ENCODE data around the gene KRT32. TPM values are rescaled to one million over a fixed set of nuclear protein-coding genes. Genes with fewer than 3 reads are reported as not detected.

The KRT32 gene
- total RNA-seq, 1 experiment from 2014 or later: not detected

DNA sequence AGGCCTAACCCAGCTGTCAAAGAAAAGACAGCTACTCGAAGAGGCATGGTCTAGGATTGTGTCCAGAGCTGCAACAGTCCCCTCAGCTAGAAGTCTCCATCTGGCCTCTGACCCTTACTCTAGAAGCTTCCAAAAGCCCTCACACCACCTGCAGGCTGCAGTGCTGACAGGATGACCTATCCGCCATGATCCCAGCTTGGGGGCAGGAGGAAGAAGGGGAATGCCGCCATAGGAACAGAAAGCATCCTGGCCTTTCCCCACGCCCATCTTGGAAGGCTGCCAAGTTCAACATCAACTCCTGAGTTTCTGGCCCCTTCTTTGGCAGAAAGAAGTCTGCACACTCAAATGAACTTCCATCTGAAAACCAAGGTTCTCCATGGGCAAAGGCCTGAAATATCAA is 25.6 kb upstream of the KRT32 start:
- peak; percentile 54 for DNase-seq (ENCODE audit: low spot score)

- no peak for DNase-seq (ENCODE audit: low spot score)
These were observed 25.2 kb upstream of the KRT32 start for GRCh38 chr17:41492351-41492750.

DNA sequence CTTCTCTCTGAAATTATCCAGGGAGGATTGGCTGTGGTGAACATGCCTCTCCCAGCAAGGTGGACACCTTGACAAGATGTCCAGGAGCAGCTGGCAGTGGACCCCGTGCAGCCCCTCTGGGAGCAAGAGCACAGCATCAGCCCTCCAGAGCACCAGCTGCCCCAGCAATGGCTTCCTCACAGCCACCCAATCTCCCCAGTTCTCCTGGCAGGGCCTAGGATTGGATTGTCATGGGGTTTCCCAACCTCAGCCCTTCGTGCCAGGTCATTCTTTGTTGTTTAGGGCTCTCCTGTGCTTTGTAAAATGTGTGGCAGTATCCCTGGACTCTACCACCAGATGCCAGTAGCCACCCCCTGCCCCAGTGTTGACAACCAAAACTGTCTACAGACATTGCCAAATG is 24.3 kb upstream of the KRT32 start:
- DNase-seq (ENCODE audit: low spot score): no peak

GRCh38 chr17:41490000-41490990 is 23.1 kb upstream of the KRT32 start:
- DNase-seq (ENCODE audit: low spot score): no peak

DNA sequence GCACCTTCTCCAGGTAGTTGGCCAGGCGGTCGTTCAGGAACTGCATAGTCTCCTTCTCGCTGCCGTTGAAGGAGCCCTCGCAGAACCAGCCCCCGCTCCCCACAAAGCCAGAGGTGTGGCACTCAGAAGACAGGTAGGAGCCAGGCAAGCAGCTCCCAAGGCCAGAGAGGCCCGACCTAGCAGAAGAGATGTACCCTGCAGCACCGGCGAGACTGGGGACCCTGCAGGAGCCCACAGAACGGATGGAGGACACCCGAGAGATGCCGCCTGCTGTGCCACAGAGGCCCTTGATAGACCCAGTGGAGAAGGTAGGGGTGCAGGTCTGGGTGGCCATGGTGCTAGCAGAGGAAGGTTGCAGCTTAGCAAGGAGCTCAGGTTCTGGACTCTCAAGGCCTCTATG is 22.3 kb upstream of the KRT32 start, which contains the start of gene KRT36:
Gene KRT36, minus strand, starts transcription at position 380 of the 400 bp plus-strand sequence. Its CDS starts 46 bp downstream, at position 334.
- no peak for DNase-seq (ENCODE audit: low spot score)

- DNase-seq (ENCODE audit: low spot score): peak; percentile 44
These were observed 19.8 kb upstream of the KRT32 start for GRCh38 chr17:41486809-41487530.

DNA sequence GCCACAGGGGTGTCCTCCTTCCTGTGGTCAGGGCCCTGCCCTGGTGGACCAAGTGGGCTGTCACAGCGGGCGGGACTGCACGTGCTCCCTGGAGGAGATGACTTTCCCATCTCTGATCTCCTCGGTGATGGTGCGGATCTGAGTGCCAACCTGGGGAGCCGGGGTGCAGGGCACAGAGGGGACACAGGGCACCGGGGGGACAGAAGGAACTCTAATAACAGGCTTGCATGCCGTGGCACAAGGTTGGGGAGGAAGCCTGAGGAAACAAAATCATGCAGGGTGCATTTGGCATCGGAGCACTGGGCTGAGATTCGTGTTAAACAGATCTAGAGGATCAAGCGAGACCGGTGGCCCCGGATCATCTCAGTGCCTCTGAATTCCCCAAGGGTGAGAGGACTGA is 19.1 kb upstream of the KRT32 start:
- no peak for DNase-seq (ENCODE audit: low spot score)

DNA sequence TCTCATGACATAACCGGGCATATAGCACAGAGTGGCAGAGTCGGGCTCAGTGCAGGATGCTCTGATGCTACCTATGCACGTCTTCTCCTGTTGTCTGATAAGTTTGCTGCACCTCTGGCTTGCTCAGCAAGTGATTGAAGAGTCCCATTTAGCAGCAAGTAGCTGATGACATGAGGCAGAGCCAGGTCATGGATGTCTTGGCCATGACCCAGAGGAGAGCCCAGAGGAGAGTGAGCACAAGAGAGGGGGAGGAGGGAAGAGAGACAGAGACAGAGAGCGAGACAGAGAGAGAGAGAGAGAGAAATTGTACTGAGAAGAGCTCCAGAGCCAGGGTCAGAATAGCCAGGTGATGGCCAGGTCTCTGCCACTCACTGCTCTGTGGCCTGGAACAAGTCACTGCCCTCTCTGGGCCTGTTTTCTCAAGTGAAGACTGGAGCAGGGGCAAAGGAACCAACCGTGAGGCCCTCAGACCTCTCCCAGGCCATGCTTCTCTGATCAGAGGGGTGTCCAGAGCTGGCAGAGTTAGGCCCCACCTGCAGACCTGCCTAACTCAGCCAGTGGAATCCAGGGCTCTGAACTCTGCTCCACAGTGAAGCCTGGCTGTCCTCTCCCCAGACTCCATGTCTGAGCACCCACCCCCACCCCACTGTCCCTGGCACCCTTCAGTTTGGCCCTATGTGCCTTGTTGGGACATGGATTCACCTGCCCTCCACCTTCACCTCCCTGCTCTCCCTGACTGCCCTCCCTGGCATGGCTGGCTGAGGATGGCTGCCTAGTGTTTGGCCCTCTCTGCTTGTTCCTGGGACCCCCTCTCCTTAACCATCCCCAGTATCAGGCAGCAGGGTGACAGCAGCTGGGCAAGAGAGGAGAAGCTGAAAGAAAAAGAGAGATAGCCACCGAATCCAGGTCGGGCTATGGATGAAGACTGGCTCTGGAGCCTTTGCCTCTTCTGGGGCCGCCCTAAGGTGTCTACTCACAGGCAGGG is 18.0 kb upstream of the KRT32 start:
- no peak for DNase-seq (ENCODE audit: low spot score)

GRCh38 chr17:41483991-41484826 is 17.0 kb upstream of the KRT32 start:
- no peak for DNase-seq (ENCODE audit: low spot score)

- no peak for DNase-seq (ENCODE audit: low spot score)
These were observed 16.3 kb upstream of the KRT32 start for GRCh38 chr17:41483531-41483930.

GRCh38 chr17:41481036-41481435 is 13.8 kb upstream of the KRT32 start, which contains the start of gene KRT35:
KRT35 (minus strand) TSS chr17:41481151; CDS start chr17:41481097, 54 bp downstream.
- DNase-seq (ENCODE audit: low spot score): no peak

GRCh38 chr17:41480581-41480980 is 13.4 kb upstream of the KRT32 start:
- DNase-seq (ENCODE audit: low spot score): no peak

GRCh38 chr17:41480136-41480535 is 12.9 kb upstream of the KRT32 start:
- DNase-seq (ENCODE audit: low spot score): no peak

DNA sequence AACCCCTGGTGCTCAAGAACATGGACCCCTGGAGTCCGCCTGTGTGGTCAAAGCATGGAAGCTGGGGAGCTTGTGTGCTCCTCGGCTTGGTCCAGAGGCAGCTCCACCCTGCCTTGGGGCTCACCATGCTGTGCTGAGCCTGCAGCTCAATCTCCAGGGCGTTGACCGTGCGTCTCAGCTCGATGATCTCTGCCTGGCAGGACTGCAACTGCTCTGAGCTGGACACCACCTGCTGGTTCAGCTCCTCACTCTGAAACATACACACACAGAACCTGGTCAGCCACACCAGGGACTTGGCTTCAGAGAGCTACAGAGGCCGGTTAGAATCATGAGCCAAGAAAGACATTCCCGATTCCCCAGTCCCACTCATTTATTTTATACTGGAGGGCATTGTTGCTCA is 11.1 kb upstream of the KRT32 start:
- DNase-seq (ENCODE audit: low spot score): no peak

GRCh38 chr17:41476866-41477815 is 10.0 kb upstream of the KRT32 start:
- no peak for DNase-seq (ENCODE audit: low spot score)

GRCh38 chr17:41475421-41475820 is 8.2 kb upstream of the KRT32 start:
- no peak for DNase-seq (ENCODE audit: low spot score)

- no peak for DNase-seq (ENCODE audit: low spot score)
These were observed 7.7 kb upstream of the KRT32 start for GRCh38 chr17:41474863-41475262.

GRCh38 chr17:41468346-41468745 is 1.2 kb upstream of the KRT32 start:
- DNase-seq (ENCODE audit: low spot score): no peak

- DNase-seq (ENCODE audit: low spot score): no peak
These were observed 375 bp upstream of the KRT32 start for GRCh38 chr17:41467561-41467960.
